ENCODE results near the gene TNFRSF8.

The TNFRSF8 gene

GRCh38 chr1:12151465-12151864 is 88.4 kb downstream of the TNFRSF8 start:
- in situ Hi-C loops (cut with MboI; ENCODE audit: low sequenced_read_pairs): no loop called here

- in situ Hi-C loops (cut with MboI; ENCODE audit: low sequenced_read_pairs): no loop called here
These were observed 89.2 kb downstream of the TNFRSF8 start for GRCh38 chr1:12152113-12152891.

GRCh38 chr1:12153181-12153785 is 90.2 kb downstream of the TNFRSF8 start:
- in situ Hi-C loops (cut with MboI; ENCODE audit: low sequenced_read_pairs): no loop called here

- in situ Hi-C loops (cut with MboI; ENCODE audit: low sequenced_read_pairs): no loop called here
These were observed 92.2 kb downstream of the TNFRSF8 start for GRCh38 chr1:12155328-12155727.

- in situ Hi-C loops (cut with MboI; ENCODE audit: low sequenced_read_pairs): no loop called here
These were observed 94.5 kb downstream of the TNFRSF8 start for GRCh38 chr1:12157366-12158231.

GRCh38 chr1:12158357-12159092 is 95.4 kb downstream of the TNFRSF8 start:
- in situ Hi-C loops (cut with MboI; ENCODE audit: low sequenced_read_pairs): no loop called here

- in situ Hi-C loops (cut with MboI; ENCODE audit: low sequenced_read_pairs): no loop called here
These were observed 96.7 kb downstream of the TNFRSF8 start for GRCh38 chr1:12159816-12160215.

GRCh38 chr1:12161324-12161661 is 98.2 kb downstream of the TNFRSF8 start:
- in situ Hi-C loops (cut with MboI; ENCODE audit: low sequenced_read_pairs): no loop called here

- in situ Hi-C loops (cut with MboI; ENCODE audit: low sequenced_read_pairs): no loop called here
These were observed 98.8 kb downstream of the TNFRSF8 start for GRCh38 chr1:12161662-12162458.

- in situ Hi-C loops (cut with MboI; ENCODE audit: low sequenced_read_pairs): no loop called here
These were observed 99.5 kb downstream of the TNFRSF8 start for GRCh38 chr1:12162459-12163137.

- in situ Hi-C loops (cut with MboI; ENCODE audit: low sequenced_read_pairs): no loop called here
These were observed 100.1 kb downstream of the TNFRSF8 start for GRCh38 chr1:12163210-12163609.

GRCh38 chr1:12164210-12164609 is 101.1 kb downstream of the TNFRSF8 start:
- in situ Hi-C loops (cut with MboI; ENCODE audit: low sequenced_read_pairs): no loop called here

- in situ Hi-C loops (cut with MboI; ENCODE audit: low sequenced_read_pairs): no loop called here
These were observed 102.2 kb downstream of the TNFRSF8 start for GRCh38 chr1:12165342-12165741.

- in situ Hi-C loops (cut with MboI; ENCODE audit: low sequenced_read_pairs): no loop called here
These were observed 103.9 kb downstream of the TNFRSF8 start, which contains the start of gene TNFRSF1B for GRCh38 chr1:12166834-12167492. TSS of gene TNFRSF1B (plus strand) at chr1:12166991. CDS start at chr1:12167092, 101 bp downstream.

- in situ Hi-C loops (cut with MboI; ENCODE audit: low sequenced_read_pairs): no loop called here
These were observed 104.7 kb downstream of the TNFRSF8 start for GRCh38 chr1:12167493-12168429.

- in situ Hi-C loops (cut with MboI; ENCODE audit: low sequenced_read_pairs): no loop called here
These were observed 105.5 kb downstream of the TNFRSF8 start for GRCh38 chr1:12168451-12169160.

GRCh38 chr1:12169442-12170135 is 106.5 kb downstream of the TNFRSF8 start:
- in situ Hi-C loops (cut with MboI; ENCODE audit: low sequenced_read_pairs): no loop called here
